HG03103 (cell line): Measurements from ENCODE around the gene TWF1.
"Not testable (repeated sequence)": the region's sequence is repeated elsewhere in the genome, so short reads cannot be mapped to it uniquely, and the experiment has no call there.

Experiments
- ATAC-seq: cut with Tn5 transposase; IDR thresholded peaks from one replicate; pipeline ENCODE4 v1.9.1; 2021; ENCODE audit warnings: low read depth; ENCODE audit not compliant: unreplicated experiment

TWF1 gene

DNA sequence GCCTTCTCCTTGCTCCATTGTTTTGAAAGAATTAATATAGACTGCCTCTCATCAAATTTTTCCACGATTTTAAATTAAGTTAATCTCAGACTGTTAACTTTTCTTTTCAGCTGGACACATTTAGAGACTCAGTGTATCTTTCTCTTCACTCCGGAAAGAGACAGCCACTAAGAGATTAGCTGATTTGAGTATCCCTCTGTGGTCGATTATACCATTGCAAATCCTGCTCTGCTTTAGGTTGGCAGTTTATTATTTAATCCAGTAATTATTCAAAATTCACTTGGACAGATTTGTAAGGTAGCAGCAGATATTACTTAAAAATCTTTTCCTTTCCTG is 588 bp upstream of the TWF1 start:
- no peak for ATAC-seq

GRCh38 chr12:43805149-43805859 is 813 bp downstream of the TWF1 start:
- no peak for ATAC-seq

GRCh38 chr12:43797561-43798217 is 8.4 kb downstream of the TWF1 start:
- no peak for ATAC-seq

DNA sequence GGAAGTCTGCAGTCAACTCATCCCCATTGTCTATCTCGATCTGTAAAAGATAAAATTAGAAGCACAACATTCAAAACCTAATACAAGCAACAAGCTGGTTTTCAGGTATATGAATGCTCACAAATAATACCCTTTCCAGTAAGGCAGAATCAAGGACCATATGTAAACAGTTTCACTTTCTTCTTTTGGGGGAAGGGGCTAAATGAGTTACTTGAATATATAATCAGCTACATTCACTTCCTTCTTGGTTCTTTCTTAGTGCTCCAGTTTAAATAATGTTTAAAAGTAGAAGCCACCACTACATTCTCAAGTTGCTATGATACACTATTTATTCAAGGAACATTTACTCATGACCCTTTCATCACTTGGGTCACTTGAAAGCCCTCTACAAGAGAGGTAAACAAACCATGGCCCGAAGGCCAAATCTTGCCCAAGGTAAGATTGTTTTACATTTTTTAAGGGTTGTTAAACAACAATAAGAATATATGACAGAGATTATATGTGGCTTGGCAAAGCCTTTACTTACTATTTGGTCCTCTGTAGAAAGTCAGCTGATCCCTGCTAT is 10.3 kb downstream of the TWF1 start:
- no peak for ATAC-seq

DNA sequence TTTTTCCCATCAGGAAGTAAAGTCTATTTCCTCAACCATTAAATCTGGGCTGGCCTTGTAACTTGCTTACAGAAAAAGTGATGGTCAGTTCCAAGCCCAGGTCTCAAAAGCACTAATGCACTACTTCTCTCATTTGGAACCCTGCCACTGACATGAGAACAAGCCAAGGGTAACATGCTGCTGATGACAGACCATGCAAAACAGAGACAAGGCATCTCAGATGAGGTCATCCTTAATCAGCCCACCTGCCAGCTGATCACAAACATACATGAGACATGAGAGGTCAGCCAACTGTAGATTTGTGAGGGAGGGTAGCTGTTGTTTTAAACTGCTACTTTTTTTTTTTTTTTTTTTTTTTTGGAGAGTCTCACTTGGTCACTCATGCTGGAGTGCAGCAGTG is 16.2 kb downstream of the TWF1 start:
- no peak for ATAC-seq

- ATAC-seq: no peak
These were observed 19.0 kb downstream of the TWF1 start for GRCh38 chr12:43786899-43787693.

DNA sequence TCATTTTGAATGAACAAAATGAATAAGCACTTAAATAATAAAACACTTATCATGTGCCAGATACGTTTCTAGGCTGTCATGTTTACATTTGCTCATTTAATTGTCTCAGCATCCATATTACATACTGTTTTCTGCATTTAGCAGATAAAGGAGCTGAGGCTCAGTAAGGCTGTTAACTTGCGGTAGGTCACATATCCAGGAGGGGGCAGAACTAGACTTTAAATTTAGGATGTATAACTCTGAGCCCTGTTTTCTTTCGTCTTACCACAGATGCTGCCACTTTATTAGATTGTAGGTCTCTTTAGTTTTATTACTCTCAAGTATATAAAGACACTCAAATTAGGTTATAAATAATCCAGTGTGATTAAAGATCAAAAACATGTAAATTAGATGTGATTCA is 29.6 kb downstream of the TWF1 start:
- peak; percentile 54 for ATAC-seq

DNA sequence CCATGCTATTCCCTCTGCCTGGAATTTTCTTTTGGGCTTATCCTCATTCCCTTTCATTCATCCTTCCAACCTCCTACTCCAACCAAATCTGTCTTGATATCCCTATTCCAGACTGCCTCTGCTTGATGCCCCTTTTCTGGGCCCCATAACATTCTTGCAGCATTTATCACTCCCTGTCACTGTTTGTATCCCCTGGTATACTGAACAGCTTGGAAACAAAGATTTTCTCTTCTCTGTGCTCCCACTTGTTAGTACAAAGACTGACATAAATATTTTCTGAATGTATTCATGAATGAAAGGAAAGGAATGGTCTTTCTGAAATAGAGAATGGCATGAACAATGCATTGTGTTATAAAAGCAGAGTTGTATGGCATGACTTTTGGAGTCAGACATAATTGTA is 39.8 kb downstream of the TWF1 start:
- ATAC-seq: no peak

GRCh38 chr12:43764528-43764927 is 41.6 kb downstream of the TWF1 start:
- no peak for ATAC-seq

DNA sequence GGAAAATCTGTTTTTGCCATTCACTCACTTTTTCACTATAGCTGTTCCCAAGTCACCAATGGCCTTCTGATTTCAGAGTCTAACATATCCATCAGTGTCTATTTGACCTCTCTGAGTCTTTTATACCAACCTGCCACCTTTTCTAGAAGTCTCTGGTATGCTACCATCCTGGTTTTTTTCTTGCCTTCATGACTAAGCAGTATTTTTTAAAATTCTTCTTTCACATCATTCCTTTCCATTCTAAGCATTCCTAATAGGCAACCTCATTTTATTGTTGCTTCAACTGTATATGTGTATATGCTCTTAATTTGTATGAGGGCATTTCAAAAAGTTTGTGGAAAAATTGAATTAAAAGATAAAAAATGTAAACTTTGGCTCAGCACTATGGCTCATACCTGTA is 42.3 kb downstream of the TWF1 start:
- ATAC-seq: no peak

DNA sequence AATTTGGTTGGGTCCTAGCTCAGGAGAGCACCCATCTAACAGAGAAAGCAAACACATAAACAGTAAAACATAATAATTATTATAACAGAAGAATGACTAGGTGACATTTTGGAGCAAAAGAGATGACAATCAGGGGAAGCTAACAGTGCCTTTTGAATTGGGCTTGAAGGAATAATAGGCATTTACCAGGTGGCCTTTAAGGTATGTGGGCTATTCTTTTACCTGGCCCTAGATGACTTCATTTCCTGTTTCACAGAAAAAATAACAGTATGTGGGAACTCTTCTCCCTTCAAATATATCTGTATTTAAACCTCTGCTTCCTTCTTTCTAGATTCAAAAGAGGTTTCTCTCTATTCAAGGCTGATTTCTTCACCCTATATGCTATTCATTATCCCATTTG is 43.5 kb downstream of the TWF1 start:
- ATAC-seq: no peak

DNA sequence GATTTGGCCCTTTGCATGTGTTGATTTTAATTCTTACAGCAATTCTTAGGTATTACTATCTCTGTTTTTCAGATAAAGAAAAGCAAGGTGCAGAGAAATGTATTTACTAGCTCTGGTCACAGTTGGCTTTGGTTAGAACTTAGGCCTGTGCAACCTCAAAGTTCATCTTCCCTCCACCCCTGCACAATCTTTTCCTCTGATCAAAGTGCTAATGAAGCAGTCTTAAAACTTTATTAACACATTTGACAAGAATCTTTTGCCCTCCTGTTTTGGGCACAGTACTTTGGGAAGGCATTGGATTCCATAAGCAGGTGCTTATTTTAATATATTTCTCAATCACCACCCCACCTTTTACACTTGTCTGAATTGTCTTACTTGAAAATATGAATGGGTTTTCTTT is 44.6 kb downstream of the TWF1 start:
- ATAC-seq: no peak

- ATAC-seq: no peak
These were observed 45.7 kb downstream of the TWF1 start for GRCh38 chr12:43760396-43760795.

- ATAC-seq: peak; percentile 96
These were observed 47.2 kb downstream of the TWF1 start, which contains the start of the genes IRAK4 and PUS7L for GRCh38 chr12:43758728-43759563. Gene IRAK4, plus strand, starts transcription at chr12:43758951. Its CDS starts 9,161 bp downstream, at chr12:43768112. Gene PUS7L, minus strand, starts transcription at chr12:43758790. Its CDS starts 3,545 bp downstream, at chr12:43755245.

- ATAC-seq: no peak
These were observed 47.8 kb downstream of the TWF1 start for GRCh38 chr12:43758247-43758727.

DNA sequence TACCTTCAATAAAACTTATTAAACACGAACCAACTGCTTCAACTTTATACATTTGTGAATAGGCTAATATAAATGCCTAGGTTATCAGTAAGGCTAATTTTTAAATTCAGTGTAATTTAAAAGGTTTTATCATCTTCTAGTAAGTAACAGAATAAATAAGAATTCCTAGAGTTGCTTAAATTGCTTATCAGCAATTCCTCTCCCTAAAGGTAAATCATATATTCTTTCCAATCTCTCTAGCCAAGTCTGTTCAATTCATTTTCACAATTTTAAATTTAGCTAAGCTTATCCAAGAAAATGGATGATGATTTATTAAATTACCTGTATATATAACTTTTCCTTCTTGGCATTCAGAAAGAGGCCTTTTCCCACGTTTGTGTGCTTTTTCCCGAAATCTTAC is 52.1 kb downstream of the TWF1 start:
- no peak for ATAC-seq

GRCh38 chr12:43751360-43751759 is 54.8 kb downstream of the TWF1 start:
- not testable (repeated sequence) for ATAC-seq

DNA sequence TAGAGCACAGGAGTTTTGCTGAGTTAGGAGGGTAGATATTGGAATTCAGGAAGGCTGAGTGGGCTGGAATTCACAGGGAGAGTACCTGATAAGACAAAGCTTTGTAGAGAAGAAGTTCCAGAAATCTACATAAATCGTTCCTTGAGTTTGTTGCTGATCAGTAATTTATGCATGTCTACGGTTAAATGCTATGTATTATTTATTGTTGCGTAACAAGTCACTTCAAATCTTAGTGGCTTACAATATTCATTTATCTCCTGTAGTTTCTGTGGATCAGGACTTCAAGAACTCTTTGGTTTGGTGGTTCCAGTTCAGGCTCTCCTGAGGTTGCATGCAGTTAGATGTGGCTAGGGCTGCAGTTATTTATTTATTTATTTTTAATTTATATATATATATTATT is 55.3 kb downstream of the TWF1 start:
- no peak for ATAC-seq

GRCh38 chr12:43749016-43749415 is 57.1 kb downstream of the TWF1 start:
- ATAC-seq: no peak

- ATAC-seq: no peak
These were observed 61.3 kb downstream of the TWF1 start for GRCh38 chr12:43744826-43745225.
